Activated CD8-positive, alpha-beta T cell treated with anti-CD3 and anti-CD28 coated beads for 36 hours (primary cell): Measurements from ENCODE around the gene LDLR. TPM values are rescaled to one million over a fixed set of nuclear protein-coding genes. Genes with fewer than 3 reads are reported as not detected.

Experiments
- ATAC-seq: fragments of 200-7000 bp; cut with Tn5 transposase; one replicate; pipeline ENCODE4 v1.10.0; 2021; ENCODE audit warnings: mild to moderate bottlenecking, moderate library complexity
- CTCF ChIA-PET: fragments of 350-600 bp; sonication (Branson Sonifier 250); formaldehyde crosslinking; loops from one replicate; lab custom pipeline; 2021; ENCODE audit warnings: antibody characterized with exemption; lab: Charles Lee
- POLR2A ChIA-PET: fragments of 350-600 bp; sonication (Branson Sonifier 250); formaldehyde crosslinking; loops from one replicate; lab custom pipeline; 2021; ENCODE audit warnings: antibody characterized with exemption; lab: Charles Lee
- DNase-seq: peaks from one replicate; pipeline ENCODE4 v3.0.0-alpha.2; 2020
- H3K27ac Mint-ChIP-seq: one replicate; pipeline ENCODE4 v1.8.0; 2021; ENCODE audit warnings: mild to moderate bottlenecking, mixed read lengths
- H3K27me3 Mint-ChIP-seq: one replicate; pipeline ENCODE4 v1.8.0; 2021; ENCODE audit warnings: mixed read lengths
- H3K36me3 Mint-ChIP-seq: one replicate; pipeline ENCODE4 v1.8.0; 2021; ENCODE audit warnings: low read depth, mixed read lengths
- H3K4me1 Mint-ChIP-seq: one replicate; pipeline ENCODE4 v1.8.0; 2021; ENCODE audit warnings: low read depth, mixed read lengths
- H3K4me3 Mint-ChIP-seq: one replicate; pipeline ENCODE4 v1.8.0; 2021; ENCODE audit warnings: mild to moderate bottlenecking, moderate library complexity, mixed read lengths
- H3K9me3 Mint-ChIP-seq: one replicate; pipeline ENCODE4 v1.8.0; 2021; ENCODE audit warnings: mixed read lengths
- CTCF ChIP-seq: fragments of 200-600 bp; IDR thresholded peaks from one replicate; pipeline ENCODE4 v1.8.0; 2022; ENCODE audit warnings: antibody characterized with exemption, mild to moderate bottlenecking
- intact Hi-C: fragments of 100-400 bp; cut with micrococcal nuclease; formaldehyde crosslinking; loops from one replicate; pipeline ENCODE4 v1.10.0; 2022
- total RNA-seq, 2 experiments: library from RNA; stranded (reverse); gene quantifications; one replicate each; pipeline ENCODE4 v1.2.3, GENCODE V29; 2021

The LDLR gene
- total RNA-seq, 2 experiments from 2014 or later: 54.7 to 56.5 TPM

DNA sequence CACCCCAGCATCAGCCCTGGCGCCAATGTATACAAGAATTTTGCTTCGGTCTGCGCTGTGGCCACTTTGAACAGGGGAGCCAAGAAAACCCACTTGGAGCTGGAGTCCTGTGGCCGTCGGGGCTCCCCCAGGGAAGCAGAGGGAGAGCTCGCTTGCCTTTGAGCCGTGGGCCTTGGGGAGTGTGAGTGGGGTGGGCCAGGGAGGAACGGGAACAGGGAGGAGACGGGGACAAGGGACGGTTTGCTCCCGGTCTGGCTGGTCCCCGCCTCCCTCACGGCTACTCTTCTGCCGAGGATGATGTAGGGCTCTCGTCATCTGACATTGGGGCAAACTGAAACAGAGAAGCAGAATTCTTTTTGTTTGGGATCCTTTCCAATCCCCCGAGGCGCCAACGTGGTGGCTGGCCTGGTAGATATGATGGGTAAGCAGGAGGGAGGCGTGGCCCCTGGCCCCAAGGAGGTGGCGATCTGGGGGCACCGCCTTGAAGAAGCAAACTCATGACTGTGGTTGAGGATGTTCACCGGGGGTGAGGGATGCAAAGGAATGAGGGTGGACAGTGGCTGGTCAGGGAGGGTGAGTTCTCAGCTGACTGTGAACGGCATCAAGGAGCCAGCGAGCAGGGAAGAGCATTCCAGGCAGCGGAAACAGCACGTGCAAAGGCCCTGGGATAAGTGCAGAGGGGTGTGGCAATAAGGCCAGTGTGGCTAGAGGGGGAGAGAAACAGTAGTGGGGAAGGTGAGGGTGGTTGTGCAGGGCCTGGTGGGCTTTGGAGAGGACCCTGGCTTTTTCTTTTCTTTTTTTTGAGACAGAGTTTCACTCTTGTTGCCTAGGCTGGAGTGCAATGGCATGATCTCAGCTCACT, 77.2 kb downstream of the LDLR start:
- TF ChIP-seq CTCF: no peak
- H3K27me3 Mint-ChIP-seq: no peaks in the 10 kb centered on the region
- H3K4me1 Mint-ChIP-seq: no peaks in the 10 kb centered on the region
- no peak overlapping the region for H3K4me3 Mint-ChIP-seq
- CTCF ChIA-PET: interaction anchor here (1.2 kb wide), 1 partner anchor 15 kb away, joined by 3 read pairs; no protein-coding TSS in a partner anchor
- no peaks in the 10 kb centered on the region for H3K36me3 Mint-ChIP-seq
- POLR2A ChIA-PET: no interaction called here
- no peak for ATAC-seq
- H3K9me3 Mint-ChIP-seq: no peaks in the 10 kb centered on the region
- no peak overlapping the region for H3K27ac Mint-ChIP-seq
- intact Hi-C loops: no loop called here
- no peak for DNase-seq

DNA sequence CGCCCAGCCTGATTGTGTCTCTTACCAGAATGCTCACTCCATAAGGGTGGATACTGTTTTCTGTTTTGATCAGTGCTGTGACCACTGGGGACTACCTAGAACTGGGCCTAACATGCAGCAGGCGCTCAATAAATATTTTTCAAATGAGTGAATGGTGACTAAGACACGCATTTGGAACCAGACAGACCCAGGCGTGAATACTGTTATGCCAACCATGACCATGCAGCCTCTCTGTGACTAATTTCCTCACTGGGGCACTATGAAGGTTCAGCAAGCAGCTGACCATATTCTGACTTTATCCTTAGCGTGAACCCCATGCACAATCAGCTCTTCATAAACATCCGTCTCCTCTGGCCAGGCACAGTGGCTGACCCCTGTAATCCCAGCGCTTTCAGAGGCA, 79.3 kb downstream of the LDLR start:
- POLR2A ChIA-PET: interaction anchor here (0.6 to 0.8 kb wide), 2 partner anchors 30 to 63 kb away, joined by 3 to 4 read pairs; no protein-coding TSS in a partner anchor
- Mint-ChIP-seq H3K27me3 (no peaks in the 10 kb centered on the region), H3K9me3 (no peaks in the 10 kb centered on the region), H3K36me3 (no peaks in the 10 kb centered on the region), H3K27ac (no peak overlapping the region), H3K4me1 (no peaks in the 10 kb centered on the region), H3K4me3 (no peak overlapping the region)
- ATAC-seq (no peak), DNase-seq (no peak)
- no peak for TF ChIP-seq CTCF
- intact Hi-C loops: no loop called here
- CTCF ChIA-PET: interaction anchor here (1.6 kb wide), 1 partner anchor 42 kb away, joined by 4 read pairs; no protein-coding TSS in a partner anchor

DNA sequence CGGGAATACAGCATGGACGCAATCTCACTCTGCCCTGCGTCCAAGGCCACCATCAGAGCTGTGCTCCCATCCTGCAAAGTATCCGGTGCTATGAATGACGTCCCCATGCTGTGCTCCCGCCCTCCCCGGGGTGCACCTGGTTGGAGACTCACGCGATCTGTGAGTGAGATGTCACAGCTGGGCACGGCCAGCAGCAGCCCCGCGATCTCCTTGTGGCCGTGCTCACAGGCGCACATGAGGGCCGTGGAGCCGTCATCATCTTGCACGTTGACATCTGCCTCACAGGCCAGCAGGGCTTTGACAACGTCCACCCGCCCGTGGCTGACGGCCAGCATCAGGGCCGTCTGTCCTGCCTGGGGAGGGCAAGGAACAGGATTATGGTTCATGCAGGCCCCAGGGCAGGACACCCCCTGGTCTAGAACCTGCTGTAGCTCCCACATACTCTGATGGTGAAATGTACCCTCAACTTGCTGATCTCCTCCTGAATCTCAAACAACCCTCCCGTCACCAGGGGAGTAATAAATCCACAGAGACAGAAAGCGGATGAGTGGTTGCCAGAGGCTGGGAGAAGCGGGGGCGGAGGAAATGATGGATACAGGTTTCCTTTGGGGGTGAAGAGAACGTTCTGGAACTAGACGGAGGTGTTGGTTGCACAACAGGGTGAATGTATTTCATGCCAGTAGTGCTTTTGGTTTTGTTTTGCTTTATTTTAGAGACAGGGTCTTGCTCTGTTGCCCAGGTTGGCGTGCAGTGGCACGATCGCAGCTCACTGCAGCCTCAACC, 80.8 kb downstream of the LDLR start:
- ATAC-seq: no peak
- CTCF ChIA-PET: no interaction called here
- intact Hi-C loops: no loop called here

DNA sequence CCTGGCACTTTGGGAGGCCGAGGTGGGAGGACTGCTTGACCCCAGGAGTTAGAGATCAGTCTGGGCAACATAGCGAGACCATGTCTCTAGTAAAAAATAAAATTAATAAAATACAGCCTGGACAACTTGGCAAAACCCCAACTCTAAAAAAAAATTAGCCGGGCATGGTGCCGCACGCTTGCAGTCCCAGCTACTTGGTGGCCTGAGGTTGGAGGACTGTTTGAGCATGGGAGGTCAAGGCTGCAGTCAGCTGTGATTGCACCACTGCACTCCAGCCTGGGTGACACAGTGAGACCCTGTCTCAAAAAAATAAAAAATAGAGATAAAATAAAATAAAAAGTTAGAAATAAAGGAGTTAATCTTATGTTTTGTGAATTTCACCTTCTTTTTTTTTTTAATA, 81.9 kb downstream of the LDLR start:
- TF ChIP-seq CTCF: no peak
- intact Hi-C loops: no loop called here
- no peak overlapping the region for H3K27ac Mint-ChIP-seq
- H3K9me3 Mint-ChIP-seq: no peaks in the 10 kb centered on the region
- H3K36me3 Mint-ChIP-seq: no peaks in the 10 kb centered on the region
- ChIA-PET CTCF (no interaction called here), POLR2A (no interaction called here)
- H3K4me1 Mint-ChIP-seq: no peaks in the 10 kb centered on the region
- no peak for DNase-seq
- no peak for ATAC-seq
- H3K4me3 Mint-ChIP-seq: no peak overlapping the region
- no peaks in the 10 kb centered on the region for H3K27me3 Mint-ChIP-seq

More for the DNA sequence above, 80.8 kb downstream of the LDLR start:
- H3K27me3 Mint-ChIP-seq: no peaks in the 10 kb centered on the region
- H3K36me3 Mint-ChIP-seq: no peaks in the 10 kb centered on the region
- H3K4me1 Mint-ChIP-seq: no peaks in the 10 kb centered on the region
- no peak overlapping the region for H3K27ac Mint-ChIP-seq
- no peaks in the 10 kb centered on the region for H3K9me3 Mint-ChIP-seq
- DNase-seq: no peak
- TF ChIP-seq CTCF: no peak
- POLR2A ChIA-PET: no interaction called here
- no peak overlapping the region for H3K4me3 Mint-ChIP-seq
